GM12892 (cell line): ENCODE data around the gene PRTN3.

Source experiments
- POLR2A ChIP-seq: IDR thresholded peaks from 2 replicates; pipeline ENCODE4 v1.6.1; 2011; ENCODE audit warnings: low read depth, low read length, control low read depth
- POLR2AphosphoS5 ChIP-seq: IDR thresholded peaks from 2 replicates; pipeline ENCODE4 v1.6.1; 2011; ENCODE audit warnings: low read depth, low read length, control low read depth
- TAF1 ChIP-seq: IDR thresholded peaks from 2 replicates; pipeline ENCODE4 v1.6.1; 2011; ENCODE audit warnings: low read depth, mild to moderate bottlenecking, control low read depth, low read length, borderline replicate concordance

DNA sequence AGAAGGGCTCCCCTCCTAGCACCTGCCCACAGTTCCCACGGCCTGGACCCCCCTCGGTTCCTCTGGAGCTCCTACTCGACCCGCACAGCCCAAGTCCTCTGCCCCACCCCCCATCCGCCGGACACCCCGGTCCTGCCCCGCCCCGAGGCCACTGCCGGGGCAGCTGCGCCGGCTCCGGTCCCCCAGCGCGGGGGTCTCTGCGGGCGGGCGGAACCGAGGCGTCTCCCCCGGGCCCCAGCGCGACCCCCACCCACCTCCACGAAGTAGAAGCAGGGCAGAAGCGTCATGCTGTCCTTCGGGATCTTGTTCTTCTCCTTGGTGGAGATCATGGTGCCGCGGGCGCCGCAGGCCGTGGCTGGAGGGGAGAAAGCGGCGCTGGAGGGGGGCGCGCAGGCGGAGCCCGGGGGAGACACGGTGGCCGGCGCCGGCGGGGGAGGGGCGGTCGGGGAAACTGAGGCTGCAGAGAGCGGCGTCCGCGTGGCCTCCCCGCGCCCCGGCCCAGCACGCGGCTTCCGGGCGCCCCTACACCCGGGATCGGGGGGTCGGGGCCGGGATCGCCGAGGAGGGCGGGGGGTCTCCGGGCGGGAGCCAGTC, 19.5 kb upstream of the PRTN3 start:
- TF ChIP-seq TAF1 (no peak), POLR2A (no peak), POLR2AphosphoS5 (no peak)
